K562 (cell line): ENCODE results near the gene GTF2H4. TPM values are rescaled to one million over a fixed set of nuclear protein-coding genes. Genes with fewer than 3 reads are reported as not detected.

ENCODE experiments used
- AFF4 ChIP-seq: sonication (generic); formaldehyde crosslinking; IDR thresholded peaks from 2 replicates; pipeline ENCODE4 v1.8.0; 2023; ENCODE audit warnings: mild to moderate bottlenecking, missing genetic modification reagents
- ARID1B ChIP-seq: fragments of 450-650 bp; IDR thresholded peaks from 2 replicates; pipeline ENCODE4 v1.6.1; 2016; ENCODE audit warnings: antibody characterized with exemption, mild to moderate bottlenecking, inconsistent platforms
- BCL6 ChIP-seq: fragments of 250-450 bp; sonication (Bioruptor Pico); IDR thresholded peaks from 2 replicates; pipeline ENCODE4 v1.4.0; 2020
- CXXC5 ChIP-seq: fragments of 250-450 bp; sonication (Bioruptor Pico); IDR thresholded peaks from 2 replicates; pipeline ENCODE4 v1.8.0; 2022; ENCODE audit warnings: inconsistent platforms, mild to moderate bottlenecking, moderate library complexity
- HMGXB4 ChIP-seq: sonication (generic); formaldehyde crosslinking; IDR thresholded peaks from 2 replicates; pipeline ENCODE4 v1.8.1; 2023; ENCODE audit warnings: mild to moderate bottlenecking, missing genetic modification reagents
- HNRNPH1 ChIP-seq: fragments of 200-400 bp; formaldehyde crosslinking; optimal IDR thresholded peaks from 2 replicates; pipeline ENCODE3; 2017; ENCODE audit warnings: low read depth, mild to moderate bottlenecking, low read length, moderate library complexity
- ID3 ChIP-seq, 2 experiments: fragments of 250-450 bp in 1 of 2; fragments of 450-650 bp in 1 of 2; sonication (Bioruptor Pico) in 1 of 2; IDR thresholded peaks; 2 replicates each; pipeline versions ENCODE4 v1.6.1 to v1.8.0; 2016 to 2021; ENCODE audit warnings: mild to moderate bottlenecking in 2 of 2, moderate library complexity in 2 of 2, missing compliant biosample characterization in 1 of 2, missing genetic modification characterization in 1 of 2
- MIER1 ChIP-seq: fragments of 450-650 bp; IDR thresholded peaks from 2 replicates; pipeline ENCODE4 v1.6.1; 2016; ENCODE audit warnings: antibody characterized with exemption, mild to moderate bottlenecking, low read depth
- MLLT1 ChIP-seq, 2 experiments: fragments of 450-650 bp; IDR thresholded peaks; 2 replicates each; pipeline ENCODE4 v1.6.1; 2016
- NFRKB ChIP-seq: fragments of 450-650 bp; IDR thresholded peaks from 2 replicates; pipeline ENCODE4 v1.6.1; 2016; ENCODE audit warnings: low read depth
- RCOR1 ChIP-seq, 2 experiments: IDR thresholded peaks; 2 replicates each; pipeline ENCODE4 v1.6.1; 2012; ENCODE audit warnings: low read depth in 2 of 2, low read length in 2 of 2, borderline replicate concordance in 1 of 2, improper control_type of control experiment in 1 of 2
- RNF2 ChIP-seq: sonication (generic); IDR thresholded peaks from 2 replicates; pipeline ENCODE4 v1.6.1; 2016
- TEAD1 ChIP-seq, 2 experiments: fragments of 450-650 bp in 1 of 2; sonication (generic) in 1 of 2; formaldehyde crosslinking; IDR thresholded peaks; 2 replicates each; pipeline versions ENCODE4 v1.4.0 to v1.8.0; 2020 to 2022; ENCODE audit warnings: mild to moderate bottlenecking in 2 of 2, missing genetic modification reagents in 1 of 2
- USF2 ChIP-seq: sonication (generic); formaldehyde crosslinking; IDR thresholded peaks from 2 replicates; pipeline ENCODE4 v1.5.0; 2020; ENCODE audit warnings: missing genetic modification reagents
- ZKSCAN8 ChIP-seq: fragments of 200-800 bp; sonication (Bioruptor generic); IDR thresholded peaks from 2 replicates; pipeline ENCODE4 v1.6.1; 2016; ENCODE audit warnings: missing genetic modification characterization, missing compliant biosample characterization
- ZNF197 ChIP-seq: fragments of 200-800 bp; sonication (Bioruptor generic); IDR thresholded peaks from 2 replicates; pipeline ENCODE4 v1.6.1; 2016; ENCODE audit warnings: low read depth, missing genetic modification characterization, missing compliant biosample characterization
- ZSCAN29 ChIP-seq: fragments of 450-650 bp; IDR thresholded peaks from 2 replicates; pipeline ENCODE4 v1.6.1; 2017
- polyA plus RNA-seq, 8 experiments: library from polyadenylated mRNA; depleted of rRNA in 4 of 8; stranded (reverse) in 5 of 8; unstranded in 3 of 8; fragments of >200 nt; fragmentation: Nextera tagmentation in 2 of 8; fragmentation: Illumina TruSeq in 1 of 8; extraction: Ambion mirVana in 2 of 8; extraction: Trizol in 1 of 8; gene quantifications; 2 replicates each; pipeline versions ENCODE4 v1.2.1 to v1.2.3, GENCODE V29; 2011 to 2014; ENCODE audit warnings: inconsistent platforms in 1 of 8, missing spikeins in 1 of 8
- total RNA-seq, 7 experiments: library from RNA; depleted of rRNA in 6 of 7; stranded (reverse); fragments of >200 nt in 6 of 7; fragmentation: Illumina TruSeq in 2 of 7; extraction: Trizol in 2 of 7; gene quantifications; 2 replicates each; pipeline versions ENCODE4 v1.2.1 to v1.2.3, GENCODE V29; 2011 to 2021; ENCODE audit warnings: low replicate concordance in 1 of 7

GTF2H4 gene
- total and polyA plus RNA-seq, 9 of the 15 experiments (the other 6 are each of a cell fraction or from before 2014, with no cell fraction given) = 3.6 to 86.1 (median 39.6) TPM

GRCh38 chr6:30907758-30908591, at the start of gene GTF2H4 (continued):
- TF ChIP-seq AFF4 (CRISPR knock-in tag) = 0 out of 2 replicates have a peak, but pooled peaks have one; percentile 31
- TF ChIP-seq MIER1 = 0 out of 2 replicates have a peak, but pooled peaks have one; percentile 67
- TF ChIP-seq TEAD1 (CRISPR knock-in tag; IDR thresholded peaks at IDR 0.05) = peak; percentile 71 to 94; a peak in 2 of 4 replicates
- peak; percentile 98 for TF ChIP-seq ZNF197 (CRISPR knock-in tag)
- peak; percentile 75; the same call in 1 of the 2 replicates for TF ChIP-seq BCL6 (CRISPR knock-in tag)
- peak; percentile 79; the same call in 1 of the 2 replicates for TF ChIP-seq HMGXB4 (CRISPR knock-in tag)
- peak; percentile 98 for TF ChIP-seq CXXC5 (CRISPR knock-in tag)
- TF ChIP-seq MLLT1 (IDR thresholded peaks at IDR 0.05) = peak; percentile 49 to 86; a peak in 3 of 4 replicates
- no peak; the same call in 1 of the 2 replicates for TF ChIP-seq ID3 (CRISPR knock-in tag; IDR thresholded peaks at IDR 0.05)
- peak; percentile 97 for TF ChIP-seq ID3 (tag; IDR thresholded peaks at IDR 0.05)
- TF ChIP-seq RCOR1 (IDR thresholded peaks at IDR 0.05; ENCODE audit: borderline replicate concordance in 1 of 2, low read depth in 2 of 2, low read length in 2 of 2) = peak; percentile 67 to 94; a peak in 3 of 4 replicates
- 0 out of 2 replicates have a peak, but pooled peaks have one; percentile 72 for TF ChIP-seq ZKSCAN8 (CRISPR knock-in tag)
- peak; percentile 83 for TF ChIP-seq RNF2
- TF ChIP-seq ARID1B = peak; percentile 73
- TF ChIP-seq USF2 (CRISPR knock-in tag) = no peak
- peak; percentile 97 for TF ChIP-seq NFRKB
- TF ChIP-seq HNRNPH1 = no peak
- no peak for TF ChIP-seq ZSCAN29
